ENCODE data around the gene BRCA2.

GRCh38 chr13:32282096-32282711 lies 33.1 kb upstream of the BRCA2 start:
- TF ChIP-seq CTCF (IDR thresholded peaks at IDR 0.05) = no peak
- no peak for TF ChIP-seq POLR2A (IDR thresholded peaks at IDR 0.05)

Data from testis (tissue), 2 donors.